Panc1 (cell line): ENCODE results near the gene SLC30A3. TPM values are rescaled to one million over a fixed set of nuclear protein-coding genes. Genes with fewer than 3 reads are reported as not detected.

ENCODE experiments used
- ATAC-seq: fragments of 200-7000 bp; cut with Tn5 transposase; 2 replicates; pipeline ENCODE4 v1.9.1; 2020; ENCODE audit warnings: mild to moderate bottlenecking, moderate library complexity
- BruUV-seq: library from RNA; stranded (reverse); fragments of 400-500 nt; replicated peaks from 2 replicates; lab custom pipeline; 2021; lab: Mats Ljungman, UMichigan
- CTCF ChIA-PET: fragments of 300-600 bp; sonication (Branson Sonifier 250); formaldehyde crosslinking; loops from one replicate; lab custom pipeline; 2022; ENCODE audit warnings: antibody characterized with exemption; lab: Charles Lee
- POLR2A ChIA-PET: fragments of 300-600 bp; sonication (Branson Sonifier 250); formaldehyde crosslinking; loops from one replicate; lab custom pipeline; 2022; ENCODE audit warnings: antibody characterized with exemption; lab: Charles Lee
- DNase-seq: peaks from one replicate; pipeline ENCODE4 v3.0.0-alpha.2; 2010; ENCODE audit warnings: low read depth, low spot score
- H3K27ac ChIP-seq: 2 replicates; pipeline ENCODE4 v1.5.1; 2011; ENCODE audit warnings: mild to moderate bottlenecking, low read length, inconsistent platforms
- H3K27me3 ChIP-seq: fragments of 200-500 bp; sonication (Bioruptor generic); 2 replicates; pipeline ENCODE4 v1.6.0; 2014; ENCODE audit warnings: low read length, inconsistent platforms; ENCODE audit not compliant: control insufficient read depth, insufficient read depth
- H3K36me3 ChIP-seq: fragments of 200-500 bp; sonication (Bioruptor generic); 2 replicates; pipeline ENCODE4 v1.5.1; 2014; ENCODE audit warnings: inconsistent platforms, mild to moderate bottlenecking, low read length, moderate library complexity; ENCODE audit not compliant: control insufficient read depth, insufficient read depth
- H3K4me1 ChIP-seq: 2 replicates; pipeline ENCODE4 v1.5.1; 2011; ENCODE audit warnings: inconsistent platforms, mild to moderate bottlenecking, low read length, moderate library complexity; ENCODE audit not compliant: control insufficient read depth, insufficient read depth
- H3K4me3 ChIP-seq, 2 experiments: 2 replicates each; pipeline ENCODE4 v1.5.1; 2011 to 2012; ENCODE audit warnings: low read depth in 2 of 2, low read length in 2 of 2, mild to moderate bottlenecking in 2 of 2, inconsistent platforms in 1 of 2, moderate library complexity in 1 of 2
- H3K9me3 ChIP-seq: fragments of 200-500 bp; sonication (Bioruptor generic); 2 replicates; pipeline ENCODE4 v1.5.1; 2014; ENCODE audit warnings: low read depth, mild to moderate bottlenecking, inconsistent platforms, low read length, moderate library complexity; ENCODE audit not compliant: control insufficient read depth, insufficient read depth
- CTCF ChIP-seq: fragments of 450-650 bp; IDR thresholded peaks from 2 replicates; pipeline ENCODE4 v1.5.1; 2017; ENCODE audit warnings: mild to moderate bottlenecking
- POLR2AphosphoS5 ChIP-seq: IDR thresholded peaks from 2 replicates; pipeline ENCODE4 v1.6.1; 2012; ENCODE audit warnings: mild to moderate bottlenecking, low read depth, low read length, moderate library complexity
- REST ChIP-seq, 2 experiments: IDR thresholded peaks; 2 replicates each; pipeline ENCODE4 v1.6.1; 2011 to 2012; ENCODE audit warnings: low read depth in 2 of 2, control low read depth in 1 of 2, low read length in 1 of 2, mild to moderate bottlenecking in 1 of 2, moderate library complexity in 1 of 2; ENCODE audit not compliant: insufficient read depth in 1 of 2
- SIN3A ChIP-seq: IDR thresholded peaks from 2 replicates; pipeline ENCODE4 v1.6.1; 2012; ENCODE audit warnings: low read depth, mild to moderate bottlenecking, low read length, moderate library complexity, borderline replicate concordance; ENCODE audit not compliant: insufficient read depth
- TCF7L2 ChIP-seq: IDR thresholded peaks from 2 replicates; pipeline ENCODE4 v1.6.1; 2011; ENCODE audit warnings: mild to moderate bottlenecking, low read depth, low read length, inconsistent platforms
- in situ Hi-C: cut with HindIII; loops from 2 replicates; pipeline ENCODE4 v1.10.0; 2016; ENCODE audit warnings: low sequenced_read_pairs, low pct_unique_long_range_greater_than_20kb
- intact Hi-C: fragments of 100-400 bp; cut with micrococcal nuclease; formaldehyde crosslinking; loops from one replicate; pipeline ENCODE4 v1.10.0; 2022; ENCODE audit not compliant: unreplicated experiment
- total RNA-seq: library from RNA; stranded (reverse); gene quantifications from one replicate; pipeline ENCODE4 v1.2.1, GENCODE V29; 2021; ENCODE audit not compliant: unreplicated experiment

Gene SLC30A3
- total RNA-seq, 1 experiment from 2014 or later = 0.59 TPM

GRCh38 chr2:27258051-27258450 lies 4.8 kb downstream of the SLC30A3 start:
- no peak for ATAC-seq
- H3K27me3 ChIP-seq = peaks cover 12% of the 10 kb centered on the region
- no peak for DNase-seq
- POLR2A ChIA-PET = no interaction called here
- no TSS peak for BruUV-seq
- TF ChIP-seq TCF7L2 (no peak), POLR2AphosphoS5 (no peak), CTCF (no peak), REST (IDR thresholded peaks at IDR 0.05; ENCODE audit: insufficient read depth in 1 of 2, low read depth in 2 of 2, low read length in 1 of 2) (no peak), SIN3A (no peak)
- H3K9me3 ChIP-seq = no peaks in the 10 kb centered on the region
- intact Hi-C loops = no loop called here
- peaks cover under 1% of the 10 kb centered on the region; the same call in 1 of the 2 replicates for H3K4me1 ChIP-seq
- no peaks in the 10 kb centered on the region for H3K36me3 ChIP-seq
- H3K4me3 ChIP-seq = no peak overlapping the region
- in situ Hi-C loops = no loop called here
- no peak overlapping the region for H3K27ac ChIP-seq
- CTCF ChIA-PET = no interaction called here

DNA sequence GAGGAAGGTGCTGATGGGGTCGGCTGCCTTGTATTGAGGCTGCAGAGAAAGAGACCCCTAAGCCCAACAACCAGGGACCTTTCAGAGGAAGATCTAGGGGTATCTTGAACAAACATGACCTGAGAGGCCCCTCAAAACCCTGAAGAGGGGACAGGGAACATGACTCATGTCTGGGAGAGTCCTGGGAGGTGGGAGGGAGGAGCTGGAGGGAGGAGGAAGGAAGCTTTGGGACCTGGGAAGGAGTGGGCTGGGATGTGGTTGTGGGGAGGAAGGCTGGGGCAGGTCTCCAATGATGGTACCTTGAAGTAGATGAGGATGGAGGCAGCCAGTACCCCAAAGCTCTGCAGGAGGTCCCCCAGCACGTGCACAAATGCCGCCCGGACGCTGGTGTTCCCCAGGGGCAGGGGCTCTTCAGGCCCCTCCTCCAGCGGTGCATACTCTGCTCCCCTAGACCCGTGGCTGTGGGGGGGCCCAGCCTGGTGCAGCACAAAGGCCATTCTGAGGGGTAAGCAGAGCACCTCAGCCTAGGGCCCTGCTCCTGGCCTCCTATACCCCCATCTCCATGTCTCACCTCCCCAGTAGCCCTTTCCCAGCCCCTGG lies 5.9 kb downstream of the SLC30A3 start:
- DNase-seq (no peak), ATAC-seq (no peak)
- Histone ChIP-seq H3K9me3 (no peaks in the 10 kb centered on the region), H3K4me1 (no peaks in the 10 kb centered on the region), H3K27ac (no peak overlapping the region), H3K36me3 (no peaks in the 10 kb centered on the region), H3K4me3 (no peak overlapping the region), H3K27me3 (peaks cover 12% of the 10 kb centered on the region)
- no TSS peak for BruUV-seq
- ChIA-PET POLR2A (no interaction called here), CTCF (no interaction called here)
- in situ Hi-C loops (no loop called here), intact Hi-C loops (no loop called here)
- no peak for TF ChIP-seq POLR2AphosphoS5
- TF ChIP-seq TCF7L2 = no peak
- no peak for TF ChIP-seq SIN3A
- TF ChIP-seq REST (IDR thresholded peaks at IDR 0.05; ENCODE audit: insufficient read depth in 1 of 2, low read depth in 2 of 2, low read length in 1 of 2) = no peak
- TF ChIP-seq CTCF = no peak
